Glomerular visceral epithelial cell (primary cell): ENCODE measurements around the gene CGB5.
"Not testable (repeated sequence)": the region's sequence is repeated elsewhere in the genome, so short reads cannot be mapped to it uniquely, and the experiment has no call there.

Experiments used
- DNase-seq: peaks from one replicate; pipeline ENCODE4 v3.0.0-alpha.2; 2016; ENCODE audit errors: extremely low spot score

Gene CGB5

DNA sequence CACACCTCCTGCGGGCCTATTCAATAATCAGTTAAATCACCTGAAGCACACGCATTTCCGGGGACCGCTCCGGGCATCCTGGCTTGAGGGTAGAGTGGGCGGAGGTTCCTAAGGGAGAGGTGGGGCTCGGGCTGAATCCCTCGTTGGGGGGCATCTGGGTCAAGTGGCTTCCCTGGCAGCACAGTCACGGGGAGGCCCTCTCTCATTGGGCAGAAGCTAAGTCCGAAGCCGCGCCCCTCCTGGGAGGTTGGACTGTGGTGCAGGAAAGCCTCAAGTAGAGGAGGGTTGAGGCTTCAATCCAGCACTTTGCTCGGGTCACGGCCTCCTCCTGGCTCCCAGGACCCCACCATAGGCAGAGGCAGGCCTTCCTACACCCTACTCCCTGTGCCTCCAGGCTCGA, at the start of gene CGB5:
Gene CGB5, plus strand, starts transcription at position 301 of the 400 bp plus-strand sequence. CDS start 362 bp downstream, outside the sequence.
- not testable (repeated sequence) for DNase-seq

DNA sequence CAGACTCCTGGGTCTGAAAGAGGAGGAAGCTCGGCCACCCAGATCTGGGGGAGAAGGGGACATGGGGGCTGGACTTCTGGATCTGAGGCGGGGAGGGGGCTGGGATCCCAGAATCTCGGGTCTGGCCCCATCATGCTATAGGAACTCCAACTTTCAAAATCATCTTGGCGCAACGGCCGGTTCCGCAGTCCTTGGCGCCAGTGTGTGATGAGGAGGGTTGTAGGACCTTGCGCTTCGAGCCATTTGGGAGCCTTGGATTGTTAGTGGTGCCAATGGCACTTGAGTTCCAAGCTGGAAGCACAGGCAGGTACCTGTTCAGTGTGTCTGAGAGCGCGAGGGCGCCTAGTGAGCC, 49.6 kb upstream of the CGB5 start:
- no peak for DNase-seq

DNA sequence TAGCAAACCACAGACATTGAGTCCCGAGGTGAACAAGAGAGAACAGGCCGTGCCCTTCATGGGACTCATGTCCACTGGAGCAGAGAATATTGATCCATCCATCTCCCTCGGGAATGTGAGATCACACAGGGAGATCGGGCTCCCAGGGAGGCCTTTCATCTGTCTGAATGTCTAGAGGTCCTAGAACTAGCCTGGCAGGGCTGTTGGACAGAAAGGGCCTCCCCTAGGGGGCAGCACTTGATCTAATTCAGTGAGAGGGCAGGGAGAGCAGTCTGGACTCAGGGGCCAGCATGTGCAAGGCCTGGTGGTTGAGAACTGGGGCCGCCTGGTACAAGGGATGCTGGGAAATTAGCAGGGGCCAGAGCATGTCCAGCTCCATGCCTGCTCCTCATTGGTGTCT, 45.7 kb upstream of the CGB5 start:
- peak; percentile 89 for DNase-seq

DNA sequence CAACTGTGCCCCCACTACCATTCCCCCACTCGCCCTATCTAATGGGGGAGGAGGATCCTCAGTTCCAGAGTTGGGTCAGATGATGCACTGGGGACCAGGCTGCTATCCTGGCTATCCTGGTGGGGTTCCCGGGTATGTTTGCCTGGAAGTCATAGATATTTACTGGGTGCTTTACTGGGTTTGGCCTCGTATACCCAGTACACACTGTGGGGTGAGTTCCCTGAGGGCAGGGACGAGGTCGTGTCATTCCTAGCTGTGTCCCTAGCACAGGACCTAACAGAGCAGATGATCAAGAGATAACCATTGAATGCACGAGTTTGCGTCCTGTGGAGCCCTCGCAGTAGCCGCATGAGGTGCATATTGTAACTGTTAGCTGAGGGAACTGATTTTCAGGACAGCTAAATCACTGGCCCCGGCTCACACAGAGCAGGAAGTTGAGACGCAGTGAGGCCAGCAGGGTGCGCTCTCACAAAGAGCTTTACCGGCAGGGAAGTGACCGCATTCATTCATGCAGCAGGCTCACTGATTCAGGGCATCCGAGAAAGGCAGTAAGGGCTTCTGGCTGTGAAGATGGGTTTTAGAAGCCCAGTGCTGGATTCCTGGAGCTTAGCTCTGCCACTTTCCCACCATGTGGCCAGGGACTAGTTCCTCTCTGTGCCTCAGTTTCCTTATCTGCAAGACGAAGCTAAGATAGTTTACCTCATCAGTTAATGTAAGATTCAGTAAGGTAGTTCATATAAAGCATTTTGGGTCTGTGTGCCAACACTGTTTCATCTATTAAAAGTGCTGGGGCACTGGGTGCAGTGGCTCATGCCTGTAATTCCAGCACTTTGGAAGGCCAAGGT, 43.9 kb upstream of the CGB5 start:
- peak; percentile 82 for DNase-seq

DNA sequence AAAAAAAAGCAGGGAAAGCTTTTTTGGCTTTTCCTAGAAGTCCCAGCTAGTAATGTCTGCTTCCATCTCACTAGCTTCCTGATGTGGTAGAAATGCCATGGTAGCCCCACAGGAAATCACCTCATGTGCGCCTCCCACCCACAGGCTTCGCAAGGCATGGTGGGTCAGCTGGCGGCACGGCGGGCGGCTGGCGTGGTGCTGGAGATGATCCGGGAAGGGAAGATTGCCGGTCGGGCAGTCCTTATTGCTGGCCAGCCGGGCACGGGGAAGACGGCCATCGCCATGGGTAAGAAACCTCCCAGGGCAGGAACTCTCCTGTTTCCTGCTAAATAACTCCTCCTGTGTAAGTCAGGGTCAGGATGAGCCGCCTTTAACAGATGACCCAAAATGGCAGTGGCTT, 39.5 kb upstream of the CGB5 start:
- no peak for DNase-seq

DNA sequence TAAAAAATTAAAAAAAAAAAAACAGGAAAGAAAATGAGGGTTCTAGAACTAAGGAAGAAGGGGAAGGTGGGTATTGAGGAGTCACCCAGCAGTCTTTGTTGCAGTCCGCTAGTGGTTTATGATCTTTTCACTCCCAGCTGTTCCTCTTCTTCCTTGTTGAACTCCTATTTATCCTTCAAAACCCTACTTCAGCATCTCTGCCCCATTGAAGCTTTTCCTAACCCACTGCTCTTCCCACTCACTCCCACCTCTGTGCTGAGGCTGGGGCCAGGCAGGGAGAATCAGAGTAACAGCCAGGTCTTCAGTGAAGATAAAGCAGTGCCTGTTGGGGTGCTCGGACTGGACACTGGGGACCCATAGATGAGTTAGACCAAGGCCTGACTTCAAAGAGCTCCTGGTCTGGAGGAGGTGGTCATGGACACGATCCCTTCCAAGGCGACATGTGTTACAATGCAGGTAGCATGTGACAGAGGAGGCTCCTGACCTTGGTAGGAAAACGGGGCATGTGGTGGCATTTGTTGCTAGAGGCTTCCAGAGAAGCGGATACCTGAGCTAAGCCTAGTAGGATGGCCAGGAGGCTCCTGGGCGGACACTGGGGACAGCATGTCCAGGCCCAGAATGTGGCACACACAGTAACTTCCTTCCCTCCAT, 38.6 kb upstream of the CGB5 start:
- no peak for DNase-seq

DNA sequence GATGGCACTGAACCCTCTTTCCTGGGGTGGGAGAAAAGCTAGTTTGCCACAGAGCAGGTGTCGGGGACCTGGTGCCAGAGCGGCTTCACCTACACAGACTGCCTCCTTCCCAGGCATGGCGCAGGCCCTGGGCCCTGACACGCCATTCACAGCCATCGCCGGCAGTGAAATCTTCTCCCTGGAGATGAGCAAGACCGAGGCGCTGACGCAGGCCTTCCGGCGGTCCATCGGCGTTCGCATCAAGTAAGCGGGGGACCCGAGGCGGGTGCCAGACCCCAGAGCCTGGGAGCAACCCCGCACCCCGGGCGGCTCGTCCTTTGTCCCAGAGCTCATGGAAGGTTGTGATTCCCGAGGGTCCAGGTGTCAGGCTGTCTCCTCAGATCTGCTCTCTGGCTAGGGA, 36.7 kb upstream of the CGB5 start:
- DNase-seq = no peak

DNA sequence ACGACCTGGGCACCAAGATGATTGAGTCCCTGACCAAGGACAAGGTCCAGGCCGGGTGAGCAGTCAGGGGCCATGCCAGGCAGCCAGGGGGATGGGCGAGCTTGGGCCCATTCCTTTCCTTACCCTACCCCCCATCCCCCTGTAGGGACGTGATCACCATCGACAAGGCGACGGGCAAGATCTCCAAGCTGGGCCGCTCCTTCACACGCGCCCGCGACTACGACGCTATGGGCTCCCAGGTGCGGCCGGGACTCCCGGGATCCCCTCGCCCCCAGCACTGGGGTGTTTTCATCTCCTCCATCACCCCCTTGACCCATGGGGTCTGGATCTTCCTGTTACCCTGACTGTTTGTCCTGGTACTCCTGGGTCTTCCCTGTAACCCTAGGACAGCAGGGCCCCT, 33.8 kb upstream of the CGB5 start:
- no peak for DNase-seq

DNA sequence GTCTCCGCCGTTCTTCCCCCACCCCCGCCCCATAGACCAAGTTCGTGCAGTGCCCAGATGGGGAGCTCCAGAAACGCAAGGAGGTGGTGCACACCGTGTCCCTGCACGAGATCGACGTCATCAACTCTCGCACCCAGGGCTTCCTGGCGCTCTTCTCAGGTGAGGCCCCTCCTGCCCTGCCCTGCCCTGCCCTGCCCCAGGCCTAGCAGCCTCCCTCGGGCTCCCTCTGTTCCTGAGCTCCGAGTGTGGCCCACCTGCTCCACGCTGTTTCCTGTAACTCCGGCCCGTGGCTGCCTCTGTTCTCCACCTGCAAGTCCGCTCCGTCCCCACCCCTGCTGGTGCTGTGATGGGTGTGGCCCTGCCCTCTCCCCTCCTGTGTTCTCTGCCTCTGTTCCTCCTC, 33.2 kb upstream of the CGB5 start:
- DNase-seq = no peak

DNA sequence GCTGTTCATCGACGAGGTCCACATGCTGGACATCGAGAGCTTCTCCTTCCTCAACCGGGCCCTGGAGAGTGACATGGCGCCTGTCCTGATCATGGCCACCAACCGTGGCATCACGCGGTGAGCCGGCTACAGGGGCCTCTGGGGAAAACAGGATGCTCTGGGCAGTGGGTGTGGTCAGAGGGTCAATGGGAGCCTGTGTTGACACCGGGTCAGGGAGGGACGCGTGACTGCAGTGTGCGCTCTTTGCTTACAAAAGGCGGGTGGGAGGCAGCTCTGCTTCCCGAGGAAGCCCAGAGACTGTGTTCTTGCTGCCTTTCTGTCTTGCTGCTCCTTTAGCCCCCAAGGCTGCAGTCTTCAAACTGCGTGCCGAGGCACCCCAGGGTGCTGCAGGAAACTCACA, 32.5 kb upstream of the CGB5 start:
- no peak for DNase-seq

DNA sequence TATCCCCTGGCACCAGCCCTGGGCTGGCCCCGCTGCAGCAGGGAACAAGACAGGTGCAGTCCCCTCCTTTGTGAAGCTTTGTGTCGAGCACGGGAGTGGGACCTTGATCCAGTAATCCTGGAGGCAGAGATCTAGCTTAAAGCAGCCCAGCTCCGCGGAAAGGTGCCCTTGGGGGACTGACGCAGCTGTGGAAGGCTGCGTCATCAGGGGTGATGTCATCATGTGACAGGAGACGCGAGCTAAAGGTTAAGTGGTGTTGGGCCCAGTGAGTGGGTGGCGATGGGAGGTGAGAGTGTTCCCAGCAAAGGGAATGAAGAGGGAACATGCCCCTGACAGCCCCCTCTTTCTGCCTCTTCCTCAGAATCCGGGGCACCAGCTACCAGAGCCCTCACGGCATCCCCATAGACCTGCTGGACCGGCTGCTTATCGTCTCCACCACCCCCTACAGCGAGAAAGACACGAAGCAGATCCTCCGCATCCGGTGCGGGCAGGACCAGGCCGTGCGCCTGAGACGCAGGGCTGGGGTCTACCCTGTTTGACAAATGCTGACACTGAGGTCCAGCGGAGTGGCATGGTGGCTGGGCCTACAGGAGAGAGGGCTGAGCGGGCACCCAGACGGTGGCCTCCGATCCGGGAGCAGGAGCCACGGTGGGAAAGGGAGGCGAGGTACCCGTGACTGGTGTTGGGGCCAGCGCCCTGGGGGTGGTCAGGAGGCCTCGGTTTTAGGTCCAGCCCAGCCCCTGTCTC, 29.4 kb upstream of the CGB5 start:
- no peak for DNase-seq

DNA sequence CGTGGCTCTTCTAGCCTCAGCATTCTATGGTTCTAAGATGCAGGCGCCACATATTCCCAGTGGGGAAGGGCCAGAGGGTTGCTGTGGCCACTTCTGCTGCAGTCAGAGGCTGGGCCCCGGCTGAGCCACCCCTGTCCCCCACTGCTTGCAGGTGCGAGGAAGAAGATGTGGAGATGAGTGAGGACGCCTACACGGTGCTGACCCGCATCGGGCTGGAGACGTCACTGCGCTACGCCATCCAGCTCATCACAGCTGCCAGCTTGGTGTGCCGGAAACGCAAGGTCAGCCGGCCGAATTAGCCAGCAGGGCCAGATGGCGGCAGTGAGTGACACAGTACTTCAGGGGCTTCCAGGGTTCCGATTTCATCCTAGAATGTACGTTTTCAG, 28.8 kb upstream of the CGB5 start:
- DNase-seq = no peak

DNA sequence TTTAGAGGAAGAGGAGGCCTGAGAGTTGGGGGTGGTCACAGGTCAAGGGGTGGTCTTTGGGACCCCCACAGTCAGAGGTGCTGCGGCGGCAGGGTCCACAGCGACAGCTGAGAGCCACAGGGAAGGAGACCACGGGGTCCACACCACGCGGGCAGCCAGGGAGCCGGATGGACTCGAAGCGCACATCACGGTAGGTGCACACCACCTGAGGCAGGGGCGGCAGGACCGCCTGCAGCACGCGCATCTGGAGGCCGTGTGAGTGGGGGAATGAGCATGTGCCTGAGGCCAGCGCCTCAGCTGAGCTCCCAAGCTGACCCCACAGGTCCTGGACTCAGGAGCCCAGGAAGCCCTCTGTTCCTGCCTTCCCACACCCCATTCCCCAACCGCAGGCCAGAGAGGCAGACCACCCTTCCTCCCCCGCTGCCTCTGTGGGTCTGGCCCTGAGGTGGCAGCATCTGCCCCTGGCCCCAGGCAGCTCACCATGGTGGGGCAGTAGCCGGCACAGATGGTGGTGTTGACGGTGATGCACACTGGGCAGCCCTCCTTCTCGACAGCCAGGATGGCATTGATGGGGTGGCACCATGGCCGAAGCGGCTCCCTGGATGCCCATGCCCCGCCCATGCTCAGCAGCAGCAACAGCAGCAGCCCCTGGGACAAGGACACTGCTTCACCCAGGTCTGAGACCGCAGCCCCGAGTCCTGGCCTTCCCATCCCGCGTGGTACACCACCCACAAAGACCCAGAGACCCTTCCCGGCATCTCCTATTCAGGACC, 27.4 kb upstream of the CGB5 start:
- no peak for DNase-seq

DNA sequence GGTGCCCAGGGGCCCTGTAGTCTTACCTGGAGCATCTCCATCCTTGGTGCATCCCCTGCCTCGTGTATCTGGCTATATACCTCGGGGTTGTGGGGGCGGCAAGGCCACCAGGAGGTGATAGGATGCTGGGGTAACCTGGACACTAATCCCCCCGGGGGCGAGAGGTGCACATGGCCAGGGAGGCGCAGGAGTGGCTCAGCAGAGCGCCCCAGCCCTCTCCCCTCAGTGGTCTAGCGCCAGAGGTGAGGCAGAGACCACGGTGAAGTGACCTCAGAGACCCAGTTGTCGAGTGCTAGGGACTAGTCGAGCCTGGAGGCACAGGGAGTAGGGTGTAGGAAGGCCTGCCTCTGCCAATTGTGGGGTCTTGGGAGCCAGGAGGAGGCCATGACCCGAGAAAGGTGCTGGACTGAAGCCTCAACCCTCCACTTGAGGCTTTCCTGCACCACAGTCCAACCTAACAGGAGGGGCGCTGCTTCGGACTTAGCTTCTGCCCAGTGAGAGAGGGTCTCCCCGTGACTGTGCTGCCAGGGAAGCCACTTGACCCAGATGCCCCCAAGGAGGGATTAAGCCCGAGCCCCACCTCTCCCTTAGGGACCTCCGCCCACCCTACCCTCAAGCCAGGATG, 26.5 kb upstream of the CGB5 start, which contains the start of gene LHB:
Gene LHB, minus strand, starts transcription at position 51 of the 625 bp plus-strand sequence. Its CDS starts 10 bp downstream, at position 41.
- DNase-seq = peak; percentile 14

DNA sequence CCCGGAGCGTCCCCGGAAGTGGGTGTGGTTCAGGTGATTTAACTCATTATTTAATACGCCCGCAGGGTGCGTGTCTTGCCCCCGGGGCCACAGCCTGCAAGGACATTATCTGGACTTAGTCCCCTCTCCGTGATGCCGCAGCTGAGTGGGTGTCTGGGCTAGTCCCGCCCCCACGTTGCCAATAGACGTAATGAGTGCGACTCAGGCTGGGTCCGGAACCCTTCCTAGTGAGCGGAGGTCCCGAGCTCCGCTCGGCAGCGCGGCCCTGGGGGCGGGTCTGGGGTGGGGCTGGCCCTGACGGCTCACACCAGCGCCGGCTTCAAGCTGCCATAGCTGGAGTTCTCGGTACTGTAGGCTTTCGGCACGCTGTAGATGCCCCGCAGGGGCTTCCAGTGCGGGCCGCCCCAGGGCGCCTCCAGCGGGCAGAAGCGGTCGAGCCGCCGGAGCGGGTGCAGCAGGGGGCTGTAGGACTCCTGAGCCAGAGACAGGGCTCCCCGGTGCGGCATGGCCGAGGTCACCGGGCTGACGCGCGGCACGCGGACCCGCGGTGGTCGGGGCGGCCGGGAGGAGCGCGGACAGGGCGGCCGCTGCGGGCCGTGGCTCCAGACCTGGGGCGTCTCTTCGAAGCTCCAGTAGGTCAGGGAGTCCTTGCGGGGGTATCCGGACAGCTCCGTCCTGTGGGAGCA, 25.8 kb upstream of the CGB5 start:
- peak; percentile 75 for DNase-seq

DNA sequence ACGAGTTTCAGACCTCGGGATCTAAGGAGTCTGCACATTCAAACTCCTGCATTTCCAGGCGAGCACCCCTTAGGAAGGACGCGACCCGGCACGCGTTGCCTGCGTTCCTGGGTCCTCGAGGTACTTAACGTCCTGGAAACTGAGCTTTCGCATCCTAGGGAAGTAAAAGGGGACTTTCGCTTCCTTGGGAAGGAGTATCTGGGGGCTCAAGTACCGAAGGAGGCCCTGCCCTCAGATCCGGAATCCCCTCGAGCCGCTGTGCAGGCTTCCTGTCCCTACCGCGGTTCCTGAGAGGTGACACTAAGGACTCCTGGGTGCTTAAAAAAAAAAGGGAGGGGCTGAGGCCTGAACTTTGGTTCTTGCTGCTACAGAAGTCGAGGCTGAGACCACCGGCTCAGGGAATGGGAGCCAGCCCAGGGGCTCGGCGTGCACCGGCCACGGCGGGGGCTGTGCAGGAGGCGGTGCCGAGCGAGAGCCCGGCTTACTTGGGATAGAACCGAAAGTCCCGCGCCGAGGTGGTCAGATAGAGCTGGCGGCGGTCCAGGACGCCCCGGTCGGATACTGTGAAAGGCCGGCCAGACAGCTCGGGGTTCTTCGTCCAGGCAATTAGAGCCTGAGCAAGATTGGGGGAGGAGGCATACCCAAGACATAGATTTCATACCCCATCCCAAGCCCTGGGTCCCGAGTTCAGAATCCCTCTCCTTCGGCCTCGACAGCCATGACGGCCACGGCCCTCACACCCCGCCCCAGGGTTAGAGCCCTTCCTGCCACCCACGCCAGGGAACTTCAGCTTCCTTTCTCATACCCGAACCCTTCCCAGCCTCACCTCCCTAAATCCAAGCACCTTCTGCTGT, 25.0 kb upstream of the CGB5 start:
- peak; percentile 44 for DNase-seq

DNA sequence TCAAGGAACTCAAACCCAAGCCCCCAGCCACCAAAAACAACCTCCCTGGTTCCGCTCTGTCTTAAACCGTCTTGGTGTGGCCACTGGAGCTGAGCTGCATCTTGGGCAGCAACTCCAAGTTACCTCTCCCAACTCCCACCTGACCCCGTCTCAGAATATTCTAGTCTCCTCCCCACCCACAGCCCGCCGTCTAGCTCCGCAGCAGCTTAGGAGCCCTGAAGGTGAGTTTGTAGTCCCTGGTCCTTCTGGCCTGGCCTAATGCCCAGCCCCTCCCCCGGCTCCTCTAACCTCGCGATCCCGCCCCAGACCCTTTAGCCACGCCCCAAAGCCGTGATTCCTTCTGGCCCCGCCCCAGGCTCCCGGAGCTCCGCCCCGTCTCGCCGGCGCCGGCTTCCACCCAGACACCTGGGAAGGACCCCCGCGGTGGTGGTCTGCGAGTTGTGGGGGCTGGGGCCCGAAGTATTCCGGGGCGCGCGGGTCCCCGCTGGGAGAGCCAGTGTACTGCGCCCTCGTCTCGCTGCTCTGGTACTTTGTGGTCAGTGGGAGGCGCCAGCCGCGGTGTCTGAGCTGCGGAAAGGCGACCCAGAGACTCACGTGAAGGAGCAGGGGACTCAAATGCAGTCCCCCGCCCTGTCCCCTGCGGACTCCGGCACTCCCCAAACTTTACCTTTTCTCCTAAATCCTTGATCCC, 24.3 kb upstream of the CGB5 start:
- DNase-seq = peak; percentile 79

DNA sequence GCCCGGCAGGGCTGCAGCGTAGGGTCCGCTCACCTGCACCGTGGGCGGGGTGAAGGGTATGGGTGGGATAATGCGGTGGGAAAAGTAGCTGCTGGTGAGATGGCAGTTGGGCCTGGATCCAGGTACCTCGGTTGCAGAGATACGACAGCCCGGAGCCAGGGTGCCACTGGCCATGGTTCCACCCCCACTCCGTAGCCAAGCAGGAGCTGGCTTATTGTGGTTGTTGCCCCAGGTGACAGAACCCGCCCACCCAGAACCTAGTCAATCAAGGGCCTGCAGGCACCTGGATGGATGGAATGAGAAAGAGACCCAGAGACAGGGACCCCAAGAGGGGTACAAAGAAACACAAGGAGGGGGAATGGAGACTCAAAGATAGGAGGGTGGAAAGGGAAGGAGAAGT, 23.3 kb upstream of the CGB5 start:
- peak; percentile 22 for DNase-seq
